Osteoblast (primary cell): ENCODE data around the gene ZNF726. TPM values are rescaled to one million over a fixed set of nuclear protein-coding genes. Genes with fewer than 3 reads are reported as not detected.

ENCODE experiments used
- DNase-seq: peaks from one replicate; pipeline ENCODE4 v3.0.0; 2011; ENCODE audit warnings: low spot score, mixed read lengths; ENCODE audit not compliant: insufficient read length; ENCODE audit errors: missing footprints
- H2AFZ ChIP-seq: 2 replicates; pipeline ENCODE4 v1.6.0; 2011; ENCODE audit warnings: mild to moderate bottlenecking, low read length
- H3K27ac ChIP-seq: 2 replicates; pipeline ENCODE4 v1.5.1; 2011; ENCODE audit warnings: mild to moderate bottlenecking, low read depth, low read length, moderate library complexity
- H3K27me3 ChIP-seq: 2 replicates; pipeline ENCODE4 v1.6.0; 2012; ENCODE audit warnings: mild to moderate bottlenecking, control low read depth, inconsistent platforms, low read length, moderate library complexity; ENCODE audit not compliant: insufficient read depth
- H3K36me3 ChIP-seq: 2 replicates; pipeline ENCODE4 v1.5.1; 2011; ENCODE audit warnings: mild to moderate bottlenecking, low read length, control low read depth, moderate library complexity; ENCODE audit not compliant: insufficient read depth
- H3K4me1 ChIP-seq: 2 replicates; pipeline ENCODE4 v1.5.1; 2011; ENCODE audit warnings: mild to moderate bottlenecking, low read length, control low read depth, moderate library complexity; ENCODE audit not compliant: insufficient read depth
- H3K4me2 ChIP-seq: 2 replicates; pipeline ENCODE4 v1.6.0; 2011; ENCODE audit warnings: mild to moderate bottlenecking, low read length; ENCODE audit not compliant: insufficient read depth
- H3K4me3 ChIP-seq: fragments of 200-600 bp; sonication (generic); 3 replicates; pipeline ENCODE4 v1.5.1; 2012; ENCODE audit warnings: mild to moderate bottlenecking, low read length, inconsistent platforms; ENCODE audit not compliant: insufficient read depth
- H3K79me2 ChIP-seq: 2 replicates; pipeline ENCODE4 v1.6.0; 2012; ENCODE audit warnings: mild to moderate bottlenecking, low read length, control low read depth, inconsistent platforms; ENCODE audit not compliant: insufficient read depth
- H3K9me3 ChIP-seq: 2 replicates; pipeline ENCODE4 v1.5.1; 2011; ENCODE audit warnings: low read depth, low read length, control low read depth
- H4K20me1 ChIP-seq: 2 replicates; pipeline ENCODE4 v1.6.0; 2012; ENCODE audit warnings: mild to moderate bottlenecking, low read length, control low read depth; ENCODE audit not compliant: insufficient read depth
- total RNA-seq: library from RNA; depleted of rRNA; stranded (reverse); fragments of >200 nt; gene quantifications from 2 replicates; pipeline ENCODE4 v1.2.3, GENCODE V29; 2012
- TF ChIP-seq, protein P1 (sequence below): IDR thresholded peaks from 2 replicates; pipeline ENCODE4 v1.5.1; 2011; ENCODE audit warnings: mild to moderate bottlenecking, low read depth, low read length, moderate library complexity; ENCODE audit errors: extremely low read depth

The ZNF726 gene
- total RNA-seq, 1 donor = 1.8 TPM

DNA sequence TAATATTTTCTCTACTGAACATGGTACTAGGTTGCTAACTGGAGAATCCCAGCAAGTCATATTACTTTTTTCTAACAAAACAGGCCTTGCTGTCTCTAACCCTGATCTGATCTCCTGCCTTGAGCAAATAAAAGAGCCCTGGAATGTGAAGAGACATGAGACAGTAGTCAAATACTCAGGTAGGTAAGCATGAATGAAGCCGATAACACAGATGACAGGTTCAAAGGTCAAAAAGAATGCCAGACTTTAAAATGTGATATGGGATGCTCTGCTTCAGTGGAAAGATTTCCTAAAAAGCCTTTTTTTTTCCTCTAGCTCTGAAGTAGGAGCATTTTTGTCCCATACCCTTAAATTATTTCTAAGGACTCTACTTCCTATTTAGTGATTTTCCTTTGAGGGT, 28.7 kb downstream of the ZNF726 start:
- no peak overlapping the region for H3K27ac ChIP-seq
- H4K20me1 ChIP-seq = no peaks in the 10 kb centered on the region
- TF ChIP-seq, protein P1, sequence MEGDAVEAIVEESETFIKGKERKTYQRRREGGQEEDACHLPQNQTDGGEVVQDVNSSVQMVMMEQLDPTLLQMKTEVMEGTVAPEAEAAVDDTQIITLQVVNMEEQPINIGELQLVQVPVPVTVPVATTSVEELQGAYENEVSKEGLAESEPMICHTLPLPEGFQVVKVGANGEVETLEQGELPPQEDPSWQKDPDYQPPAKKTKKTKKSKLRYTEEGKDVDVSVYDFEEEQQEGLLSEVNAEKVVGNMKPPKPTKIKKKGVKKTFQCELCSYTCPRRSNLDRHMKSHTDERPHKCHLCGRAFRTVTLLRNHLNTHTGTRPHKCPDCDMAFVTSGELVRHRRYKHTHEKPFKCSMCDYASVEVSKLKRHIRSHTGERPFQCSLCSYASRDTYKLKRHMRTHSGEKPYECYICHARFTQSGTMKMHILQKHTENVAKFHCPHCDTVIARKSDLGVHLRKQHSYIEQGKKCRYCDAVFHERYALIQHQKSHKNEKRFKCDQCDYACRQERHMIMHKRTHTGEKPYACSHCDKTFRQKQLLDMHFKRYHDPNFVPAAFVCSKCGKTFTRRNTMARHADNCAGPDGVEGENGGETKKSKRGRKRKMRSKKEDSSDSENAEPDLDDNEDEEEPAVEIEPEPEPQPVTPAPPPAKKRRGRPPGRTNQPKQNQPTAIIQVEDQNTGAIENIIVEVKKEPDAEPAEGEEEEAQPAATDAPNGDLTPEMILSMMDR = no peak
- H2AFZ ChIP-seq = no peak overlapping the region
- no peak overlapping the region for H3K4me2 ChIP-seq
- H3K4me1 ChIP-seq = no peaks in the 10 kb centered on the region
- DNase-seq = no peak
- H3K79me2 ChIP-seq = no peaks in the 10 kb centered on the region
- H3K36me3 ChIP-seq = no peaks in the 10 kb centered on the region
- H3K27me3 ChIP-seq = no peaks in the 10 kb centered on the region
- no peaks in the 10 kb centered on the region for H3K9me3 ChIP-seq
- no peak overlapping the region for H3K4me3 ChIP-seq

DNA sequence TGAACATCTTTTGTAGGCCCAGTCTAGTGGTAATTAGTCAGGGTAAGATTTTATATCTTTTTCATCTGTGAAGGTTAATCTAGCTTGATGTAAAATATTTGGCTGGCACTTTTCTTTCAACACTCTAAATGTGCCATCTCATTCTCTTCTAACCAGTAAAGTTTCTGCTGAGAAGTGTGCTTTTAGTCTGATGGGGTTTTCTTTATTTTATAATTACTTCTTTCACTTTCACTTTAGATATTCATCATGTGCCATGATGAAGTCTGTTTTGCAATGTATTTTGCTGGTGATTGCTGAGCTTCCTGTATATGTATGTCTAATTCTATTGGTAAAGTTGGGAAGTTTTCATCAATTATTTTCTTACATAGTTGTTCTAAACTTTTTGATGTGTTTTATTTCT, 31.9 kb downstream of the ZNF726 start:
- Histone ChIP-seq H3K4me1 (no peaks in the 10 kb centered on the region), H3K27ac (no peak overlapping the region), H3K27me3 (no peaks in the 10 kb centered on the region), H4K20me1 (no peaks in the 10 kb centered on the region), H3K4me2 (no peak overlapping the region), H3K36me3 (no peaks in the 10 kb centered on the region), H3K4me3 (no peak overlapping the region), H3K79me2 (no peaks in the 10 kb centered on the region), H2AFZ (no peak overlapping the region), H3K9me3 (peaks cover 2% of the 10 kb centered on the region)
- no peak for DNase-seq
- TF ChIP-seq, protein P1 = no peak

DNA sequence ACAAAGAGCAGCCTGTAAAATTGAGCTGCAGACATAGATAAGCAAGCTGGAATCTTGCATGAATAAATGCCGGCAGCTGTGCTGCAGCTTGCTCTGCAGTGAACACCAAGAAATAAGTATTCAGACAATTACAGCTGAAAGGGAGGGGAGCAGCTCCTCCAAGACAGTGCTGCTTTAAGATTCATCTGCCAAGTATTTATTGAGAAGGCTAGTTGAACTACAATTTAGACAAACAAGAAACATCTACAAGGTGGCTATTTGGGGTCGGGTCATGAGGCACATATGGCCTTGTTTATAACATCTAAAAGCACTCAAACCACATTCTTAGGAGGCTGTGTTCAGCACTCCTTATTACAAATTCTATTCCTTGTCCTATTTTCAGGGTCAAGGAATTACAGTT, 34.9 kb downstream of the ZNF726 start:
- no peak for DNase-seq
- Histone ChIP-seq H2AFZ (no peak overlapping the region), H3K36me3 (no peaks in the 10 kb centered on the region), H3K27ac (no peak overlapping the region), H3K4me3 (no peak overlapping the region), H3K79me2 (no peaks in the 10 kb centered on the region), H4K20me1 (no peaks in the 10 kb centered on the region), H3K27me3 (no peaks in the 10 kb centered on the region), H3K9me3 (peaks cover 2% of the 10 kb centered on the region), H3K4me2 (no peak overlapping the region), H3K4me1 (no peaks in the 10 kb centered on the region)
- TF ChIP-seq, protein P1 = no peak

DNA sequence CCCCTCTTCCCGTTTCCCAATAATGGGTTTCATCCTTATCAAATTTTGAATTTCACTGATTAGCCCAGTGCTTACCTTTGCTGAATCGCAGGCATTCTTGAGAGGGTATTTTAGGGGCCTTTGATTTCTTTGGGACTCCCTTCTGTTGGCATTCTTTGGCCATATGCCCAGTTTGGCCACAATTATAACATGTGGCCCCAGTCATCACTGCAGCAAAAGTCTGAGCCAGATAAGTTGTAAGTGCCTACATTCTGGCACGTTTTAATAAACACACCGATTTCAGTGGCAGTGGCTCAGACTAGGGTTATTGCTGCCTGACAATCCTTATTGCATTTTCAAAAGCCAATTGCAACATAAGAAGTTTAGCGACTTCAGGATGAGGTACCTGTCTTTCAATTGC, 41.4 kb downstream of the ZNF726 start:
- no peak overlapping the region for H2AFZ ChIP-seq
- DNase-seq = no peak
- H3K27ac ChIP-seq = no peak overlapping the region
- H3K36me3 ChIP-seq = no peaks in the 10 kb centered on the region
- H4K20me1 ChIP-seq = no peaks in the 10 kb centered on the region
- no peaks in the 10 kb centered on the region for H3K79me2 ChIP-seq
- H3K4me1 ChIP-seq = no peaks in the 10 kb centered on the region
- H3K4me3 ChIP-seq = no peak overlapping the region
- H3K4me2 ChIP-seq = no peak overlapping the region
- TF ChIP-seq, protein P1 = no peak
- peaks cover 2% of the 10 kb centered on the region for H3K9me3 ChIP-seq
- no peaks in the 10 kb centered on the region for H3K27me3 ChIP-seq
